GM18505 (cell line): Measurements from ENCODE around the gene BTN2A1.
"Not testable (repeated sequence)": the region's sequence is repeated elsewhere in the genome, so short reads cannot be mapped to it uniquely, and the experiment has no call there.

Experiments
- ATAC-seq: cut with Tn5 transposase; IDR thresholded peaks from one replicate; pipeline ENCODE4 v1.9.1; 2021; ENCODE audit not compliant: unreplicated experiment
- POLR2A ChIP-seq: IDR thresholded peaks from 4 replicates; pipeline ENCODE4 v1.6.1; 2011; ENCODE audit warnings: borderline replicate concordance; ENCODE audit not compliant: insufficient read depth, insufficient read length; ENCODE audit errors: extremely low read depth

Gene BTN2A1

DNA sequence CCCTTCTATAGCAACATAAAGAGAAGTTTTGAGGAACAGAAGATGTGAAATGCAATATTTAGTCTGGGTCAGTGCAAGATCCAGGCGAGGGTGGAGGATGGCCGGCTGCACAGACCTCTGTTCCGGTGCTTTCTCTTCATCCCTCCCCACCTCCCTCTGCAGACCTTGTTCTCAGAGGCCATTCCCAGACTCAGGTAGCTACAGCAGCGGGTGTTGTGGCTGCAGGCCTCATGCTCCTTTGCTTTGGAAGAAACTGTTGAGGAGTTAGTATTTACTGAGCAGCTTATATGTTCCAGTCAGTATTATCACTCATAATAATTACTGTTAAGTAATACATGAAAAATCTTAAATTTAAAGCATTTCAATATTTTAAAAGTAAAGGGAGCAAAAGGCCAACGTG, 15.8 kb upstream of the BTN2A1 start:
- no peak for TF ChIP-seq POLR2A
- ATAC-seq, result no peak

DNA sequence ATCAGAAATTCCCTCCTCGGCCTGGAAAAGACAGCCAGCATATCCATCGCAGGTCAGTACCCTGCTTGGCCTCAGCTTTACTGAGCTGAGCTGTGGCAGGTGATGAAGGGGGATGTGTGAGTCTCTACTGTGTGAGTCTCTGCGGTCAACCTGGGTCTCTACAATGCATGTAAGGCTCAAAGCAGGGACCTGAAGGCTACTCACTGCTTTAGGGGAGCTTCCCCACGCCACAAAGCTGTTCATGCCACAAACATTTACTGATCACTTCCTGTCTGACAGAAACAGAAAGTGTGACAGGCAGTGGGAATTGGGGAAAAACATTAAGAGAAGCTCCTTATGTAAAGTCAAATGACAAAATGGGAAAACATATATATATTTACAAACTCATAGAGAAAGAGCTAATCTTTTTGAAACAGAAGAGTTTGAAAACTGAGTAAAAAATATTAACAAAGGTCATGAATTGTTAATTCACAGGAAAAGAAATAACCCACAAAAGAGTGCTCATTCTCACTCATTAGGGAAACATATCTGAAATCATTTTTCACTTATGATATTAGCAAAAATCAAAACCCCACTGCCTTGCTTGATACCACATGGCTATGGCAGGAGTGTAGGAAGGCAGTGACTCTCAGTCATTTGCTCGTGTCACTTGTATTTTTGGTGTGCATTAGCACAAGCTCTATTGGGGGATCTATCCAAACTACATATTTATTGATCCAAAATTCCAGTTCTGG, 11.7 kb upstream of the BTN2A1 start:
- peak; percentile 56 for ATAC-seq
- no peak for TF ChIP-seq POLR2A

DNA sequence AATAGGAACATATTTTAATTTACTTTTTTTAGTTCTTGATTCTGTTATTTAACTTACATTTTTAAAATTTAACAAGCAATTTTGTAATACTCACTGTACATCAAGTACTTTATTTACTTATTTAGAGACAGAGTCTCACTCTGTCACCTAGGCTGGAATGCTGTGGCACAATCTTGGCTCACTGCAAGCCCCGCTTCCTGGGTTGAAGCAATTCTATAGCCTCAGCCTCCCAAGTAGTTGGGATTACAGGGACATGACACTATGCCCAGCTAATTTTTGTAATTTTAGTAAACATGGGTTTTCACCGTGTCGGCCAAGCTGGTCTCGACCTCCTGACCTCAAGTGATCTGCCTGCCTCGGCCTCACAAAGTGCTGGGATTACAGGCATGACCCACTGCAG, 10.5 kb upstream of the BTN2A1 start:
- no peak for TF ChIP-seq POLR2A
- ATAC-seq, result no peak

DNA sequence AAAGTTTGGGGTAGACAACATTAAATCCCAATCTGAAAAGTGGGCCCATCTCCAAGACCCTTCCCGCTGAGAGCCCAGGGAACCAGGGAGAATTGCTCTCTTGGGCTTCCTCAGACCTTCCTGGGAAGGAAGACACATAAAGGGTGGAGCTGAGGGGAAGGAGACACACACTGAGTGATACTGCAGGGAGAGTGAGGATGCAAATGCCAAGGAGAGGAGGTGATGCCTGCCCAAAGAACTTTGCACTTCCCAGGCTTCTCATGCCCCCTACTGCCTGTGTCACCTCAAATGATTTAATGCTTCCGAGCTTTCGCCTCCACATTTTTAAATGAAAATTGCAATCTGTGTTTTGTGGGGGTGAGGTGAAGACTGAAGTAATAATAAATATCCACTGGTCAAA, 7.5 kb upstream of the BTN2A1 start:
- ATAC-seq, result no peak

DNA sequence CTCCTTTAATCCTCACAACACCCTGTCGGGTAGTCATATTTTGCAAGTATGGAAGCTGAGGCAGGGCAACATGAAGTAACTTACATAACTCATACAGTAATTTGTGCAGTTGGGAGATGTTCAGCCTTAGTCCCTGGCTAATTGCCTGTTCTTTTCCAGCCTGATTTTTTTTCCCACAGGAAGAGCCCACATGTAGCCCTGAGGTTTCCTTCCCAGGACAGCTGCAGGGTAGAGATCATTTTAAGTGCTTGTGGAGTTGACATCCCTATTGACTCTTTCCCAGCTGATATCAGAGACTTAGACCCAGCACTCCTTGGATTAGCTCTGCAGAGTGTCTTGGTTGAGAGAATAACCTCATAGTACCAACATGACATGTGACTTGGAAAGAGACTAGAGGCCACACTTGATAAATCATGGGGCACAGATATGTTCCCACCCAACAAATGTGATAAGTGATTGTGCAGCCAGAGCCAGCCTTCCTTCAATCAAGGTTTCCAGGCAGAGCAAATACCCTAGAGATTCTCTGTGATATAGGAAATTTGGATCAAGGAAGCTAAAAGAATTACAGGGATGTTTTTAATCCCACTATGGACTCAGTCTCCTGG, 5.0 kb upstream of the BTN2A1 start:
- no peak for ATAC-seq
- no peak for TF ChIP-seq POLR2A

More for the DNA sequence above, 7.5 kb upstream of the BTN2A1 start:
- TF ChIP-seq POLR2A, result no peak

DNA sequence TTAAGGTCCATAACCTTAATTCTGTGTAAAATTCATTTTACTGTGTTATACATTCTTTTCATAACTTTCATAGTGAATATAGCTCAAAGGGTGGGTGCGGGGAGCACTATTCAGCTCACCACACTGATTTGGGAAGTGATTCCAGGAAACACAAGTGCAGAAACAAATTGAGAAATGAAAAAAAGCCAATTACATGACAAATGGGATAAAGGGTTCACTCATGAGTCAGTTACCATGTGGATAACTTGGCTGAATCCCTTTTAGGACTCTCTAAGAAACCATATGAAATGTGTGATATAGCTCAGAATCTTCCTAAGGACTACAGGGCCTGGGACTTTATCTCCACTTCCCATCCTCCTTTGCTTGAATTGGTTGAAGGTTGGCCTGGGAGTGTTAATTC, 3.1 kb upstream of the BTN2A1 start:
- ATAC-seq, result no peak
- no peak for TF ChIP-seq POLR2A

DNA sequence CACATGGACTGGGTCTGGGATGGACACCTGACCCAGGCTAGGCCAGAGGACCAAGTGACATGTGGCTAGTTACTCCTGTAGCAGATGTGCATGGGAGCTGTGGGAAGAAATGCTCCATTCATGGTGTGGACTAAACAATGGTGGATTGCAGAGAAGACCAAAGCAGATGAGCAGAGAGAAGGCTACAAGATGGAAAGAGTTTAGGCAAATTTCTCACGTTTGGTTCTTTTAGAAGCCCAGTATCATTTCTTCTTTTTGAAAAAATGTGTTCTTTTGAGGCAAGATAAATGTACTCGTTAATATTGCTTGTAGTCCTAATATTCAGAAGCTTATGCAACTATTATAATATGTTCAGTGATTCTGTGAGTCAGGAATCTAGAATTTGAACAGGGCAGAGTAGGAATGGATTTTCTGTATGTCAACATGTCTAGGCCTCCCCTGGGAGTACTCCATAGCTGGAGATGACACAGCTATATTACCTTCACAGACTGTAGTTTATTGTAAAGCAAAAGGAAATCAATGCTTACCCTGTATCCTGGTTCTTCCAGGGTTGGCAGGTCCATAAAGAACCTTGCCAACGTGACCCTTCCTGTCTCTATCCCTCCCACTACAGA, 2.3 kb upstream of the BTN2A1 start:
- ATAC-seq, result no peak
- TF ChIP-seq POLR2A, result no peak

DNA sequence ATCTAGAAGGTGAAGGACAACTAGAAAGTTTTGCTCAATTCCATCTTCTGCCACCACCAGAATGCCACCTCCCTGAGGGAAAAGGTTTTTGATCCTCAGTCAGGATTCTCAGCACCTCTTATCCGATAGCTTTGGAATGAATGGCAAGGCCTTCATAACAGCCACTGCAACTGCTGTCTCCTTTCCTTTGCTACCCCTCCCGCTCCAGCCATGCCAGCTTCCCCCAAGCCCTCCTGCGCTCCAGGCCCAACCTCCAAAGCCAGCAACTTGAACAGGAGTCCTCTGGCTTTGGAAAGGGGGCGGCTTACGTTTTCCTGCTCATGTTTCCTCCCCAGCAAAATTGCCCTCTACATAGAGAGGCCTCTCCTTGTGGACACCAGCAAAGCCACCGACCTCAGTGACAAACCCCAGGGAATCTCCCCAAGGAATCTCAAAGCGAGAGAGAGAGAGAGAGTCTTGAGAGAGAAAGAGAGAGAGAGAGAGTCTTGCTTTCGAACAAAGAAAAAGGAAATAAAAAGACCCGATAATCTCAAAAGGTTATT, 420 bp upstream of the BTN2A1 start:
- no peak for ATAC-seq
- no peak for TF ChIP-seq POLR2A

DNA sequence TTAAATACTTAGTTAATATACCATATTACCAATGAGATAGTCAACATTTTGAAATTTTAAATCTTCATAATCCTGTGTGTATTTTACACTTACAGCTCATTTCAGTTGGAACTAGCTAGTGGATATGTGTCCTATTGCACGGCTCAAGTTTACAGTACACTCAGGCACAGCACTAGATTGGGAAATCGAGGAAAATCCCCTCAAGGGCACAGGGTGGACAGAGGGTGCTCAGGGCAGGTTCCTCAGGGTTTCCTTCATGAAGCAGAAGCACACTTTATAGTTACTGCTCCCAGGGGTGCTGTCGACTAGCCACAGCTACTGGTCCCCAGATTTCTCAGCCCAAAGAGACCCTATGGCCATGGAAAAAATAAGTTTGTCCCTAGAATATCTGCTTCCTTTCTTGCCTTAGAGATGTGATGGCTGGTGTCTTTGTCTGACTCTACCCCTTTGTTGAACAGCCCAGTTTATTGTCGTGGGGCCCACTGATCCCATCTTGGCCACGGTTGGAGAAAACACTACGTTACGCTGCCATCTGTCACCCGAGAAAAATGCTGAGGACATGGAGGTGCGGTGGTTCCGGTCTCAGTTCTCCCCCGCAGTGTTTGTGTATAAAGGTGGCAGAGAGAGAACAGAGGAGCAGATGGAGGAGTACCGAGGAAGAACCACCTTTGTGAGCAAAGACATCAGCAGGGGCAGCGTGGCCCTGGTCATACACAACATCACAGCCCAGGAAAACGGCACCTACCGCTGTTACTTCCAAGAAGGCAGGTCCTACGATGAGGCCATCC, 1.5 kb downstream of the BTN2A1 start:
- no peak for TF ChIP-seq POLR2A
- no peak for ATAC-seq

DNA sequence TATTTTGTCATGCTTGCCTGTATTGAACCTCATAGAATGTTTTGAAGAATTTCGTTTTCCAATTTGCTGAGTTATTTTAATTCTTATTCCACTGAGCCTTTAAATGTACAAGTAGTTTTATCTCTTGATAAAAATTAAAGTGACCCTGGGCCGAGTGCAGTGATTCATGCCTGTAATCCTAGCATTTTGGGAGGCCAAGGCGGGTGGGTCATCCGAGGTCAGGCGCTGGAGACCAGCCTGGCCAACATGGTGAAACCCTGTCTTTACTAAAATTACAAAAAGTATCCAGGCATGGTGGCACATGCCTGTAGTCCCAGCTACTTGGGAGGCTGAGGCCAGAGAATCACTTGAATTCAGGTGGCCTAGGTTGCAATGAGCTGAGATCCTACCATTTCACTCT, 3.6 kb downstream of the BTN2A1 start:
- ATAC-seq, result not testable (repeated sequence)

DNA sequence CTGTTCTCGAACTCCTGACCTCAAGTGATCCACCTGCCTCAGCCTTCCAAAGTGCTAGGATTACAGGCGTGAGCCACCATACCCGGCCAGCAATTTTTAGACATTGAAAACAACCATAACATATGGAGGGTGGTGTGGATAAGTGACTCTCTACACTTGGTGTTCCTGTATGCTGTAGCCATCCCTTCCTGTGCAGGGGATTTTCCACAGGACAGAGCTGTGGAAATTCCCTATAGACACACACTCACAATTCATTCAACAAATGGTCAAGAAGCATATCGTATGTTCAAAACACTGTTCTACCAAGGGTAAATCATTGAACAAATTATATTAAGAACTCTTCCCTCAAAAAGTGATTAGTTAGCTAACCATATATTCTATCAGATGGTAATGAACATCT, 6.3 kb downstream of the BTN2A1 start:
- TF ChIP-seq POLR2A, result no peak
- no peak for ATAC-seq

DNA sequence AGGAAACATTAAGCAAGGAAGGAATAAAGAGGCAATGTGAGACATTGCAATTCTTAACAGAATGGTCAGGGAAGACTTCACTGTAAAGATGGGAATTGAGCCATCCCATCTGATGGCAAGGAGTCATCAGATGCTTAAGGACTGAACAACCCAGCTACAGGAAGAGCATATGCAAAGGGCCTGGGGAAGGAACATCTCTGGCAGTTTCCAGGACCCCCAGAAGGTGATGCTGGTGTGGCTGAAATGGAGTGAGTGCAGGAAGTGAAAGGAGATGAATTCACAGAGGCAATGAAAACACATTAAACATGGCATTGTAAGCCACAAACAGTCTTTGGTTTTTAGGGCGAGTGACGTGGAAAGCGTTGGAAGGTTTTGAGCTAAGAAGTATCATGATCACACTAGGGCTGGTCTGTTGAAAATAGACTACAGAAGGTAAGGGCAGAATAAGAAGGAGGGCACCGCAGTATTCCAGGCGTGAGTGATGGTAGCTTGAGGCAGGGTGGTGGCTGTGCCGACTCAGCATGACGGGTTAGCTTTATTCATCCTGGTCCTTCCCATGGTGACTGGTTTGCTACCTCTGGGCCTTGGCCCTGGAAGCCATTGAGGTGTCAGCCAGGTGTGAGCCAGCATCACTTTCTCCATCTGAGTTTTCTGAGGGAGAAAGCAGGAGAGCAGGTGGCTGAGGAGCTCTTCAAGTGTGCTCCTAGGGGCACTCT, 6.8 kb downstream of the BTN2A1 start:
- no peak for TF ChIP-seq POLR2A
- no peak for ATAC-seq

DNA sequence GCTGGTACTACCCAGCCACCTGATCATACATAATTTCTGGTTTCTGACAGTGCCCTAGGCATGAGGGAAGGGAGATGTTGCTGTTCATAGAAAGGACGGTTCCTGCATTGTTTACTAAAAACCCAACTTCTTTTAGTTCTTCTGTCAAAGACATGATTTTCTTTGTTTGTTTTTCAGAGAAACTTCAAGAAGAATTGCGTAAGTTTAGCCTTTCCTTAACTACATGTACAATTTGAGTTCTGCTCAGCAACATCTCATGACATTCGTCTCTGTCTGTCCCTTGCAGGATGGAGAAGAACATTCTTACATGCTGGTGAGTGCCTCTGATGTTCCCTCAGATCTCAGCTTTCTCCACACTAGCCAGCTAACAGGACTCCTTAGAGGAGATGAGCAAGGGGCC, 8.0 kb downstream of the BTN2A1 start:
- no peak for ATAC-seq

More for the DNA sequence above, 8.0 kb downstream of the BTN2A1 start:
- TF ChIP-seq POLR2A, result no peak
